IPS-18a (cell line): ENCODE results near the gene OR2A14.

Experiments used
- H3K27ac ChIP-seq: one replicate; pipeline ENCODE4 v1.5.1; 2013; ENCODE audit warnings: low read length
- H3K27me3 ChIP-seq: one replicate; pipeline ENCODE4 v1.6.1; 2013; ENCODE audit warnings: mild to moderate bottlenecking, low read length; ENCODE audit not compliant: control insufficient read depth, insufficient read depth
- H3K36me3 ChIP-seq: one replicate; pipeline ENCODE4 v1.6.1; 2013; ENCODE audit warnings: low read depth, low read length; ENCODE audit not compliant: control insufficient read depth
- H3K4me1 ChIP-seq: one replicate; pipeline ENCODE4 v1.6.1; 2013; ENCODE audit warnings: low read depth, low read length; ENCODE audit not compliant: control insufficient read depth
- H3K4me3 ChIP-seq: one replicate; pipeline ENCODE4 v1.5.1; 2013; ENCODE audit warnings: low read length
- H3K9ac ChIP-seq: one replicate; pipeline ENCODE4 v1.6.1; 2013; ENCODE audit warnings: mild to moderate bottlenecking, low read length, moderate library complexity
- H3K9me3 ChIP-seq: one replicate; pipeline ENCODE4 v1.6.1; 2013; ENCODE audit warnings: low read depth, low read length; ENCODE audit not compliant: control insufficient read depth

Gene OR2A14, protein sequence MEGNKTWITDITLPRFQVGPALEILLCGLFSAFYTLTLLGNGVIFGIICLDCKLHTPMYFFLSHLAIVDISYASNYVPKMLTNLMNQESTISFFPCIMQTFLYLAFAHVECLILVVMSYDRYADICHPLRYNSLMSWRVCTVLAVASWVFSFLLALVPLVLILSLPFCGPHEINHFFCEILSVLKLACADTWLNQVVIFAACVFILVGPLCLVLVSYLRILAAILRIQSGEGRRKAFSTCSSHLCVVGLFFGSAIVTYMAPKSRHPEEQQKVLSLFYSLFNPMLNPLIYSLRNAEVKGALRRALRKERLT

DNA sequence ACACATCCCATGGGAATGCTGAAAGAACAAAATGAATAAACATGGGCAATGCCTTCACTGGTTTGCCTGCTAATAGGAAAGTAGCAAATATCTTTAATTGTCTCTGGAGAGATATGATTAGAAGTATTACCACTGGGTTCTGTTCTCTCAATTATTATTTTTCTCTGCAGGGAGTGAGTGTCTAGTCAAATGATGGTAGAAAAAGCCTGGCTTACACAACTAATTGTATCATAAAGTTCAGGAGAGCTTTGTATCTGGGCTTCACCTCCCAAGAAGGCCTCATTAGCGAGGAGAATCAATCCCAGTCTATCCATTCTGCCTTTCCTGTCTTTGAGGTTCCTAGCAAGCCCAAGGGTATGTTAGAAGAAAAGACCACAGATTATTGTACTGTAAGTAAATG lies at the start of gene OR2A14:
OR2A14 (plus strand) TSS at position 301 of the 400 bp plus-strand sequence. CDS start 5,937 bp downstream, outside the sequence.
- no peaks in the 10 kb centered on the region for H3K27me3 ChIP-seq
- H3K27ac ChIP-seq = no peak within 1 kb of the TSS
- no peaks in the 10 kb centered on the region for H3K4me1 ChIP-seq
- no peaks in the 10 kb centered on the region for H3K9me3 ChIP-seq
- H3K9ac ChIP-seq = no peak within 1 kb of the TSS
- no peak within 1 kb of the TSS for H3K4me3 ChIP-seq
- H3K36me3 ChIP-seq = no peaks in the 10 kb centered on the region

DNA sequence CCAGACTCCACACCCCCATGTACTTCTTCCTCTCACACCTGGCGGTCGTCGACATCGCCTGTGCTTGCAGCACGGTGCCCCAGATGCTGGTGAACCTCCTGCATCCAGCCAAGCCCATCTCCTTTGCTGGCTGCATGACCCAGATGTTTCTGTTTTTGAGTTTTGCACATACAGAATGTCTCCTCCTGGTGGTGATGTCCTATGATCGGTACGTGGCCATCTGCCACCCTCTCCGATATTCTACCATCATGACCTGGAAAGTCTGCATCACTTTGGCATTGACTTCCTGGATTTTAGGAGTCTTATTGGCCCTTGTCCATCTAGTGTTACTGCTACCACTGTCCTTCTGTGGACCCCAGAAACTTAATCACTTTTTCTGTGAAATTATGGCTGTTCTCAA lies 48.6 kb upstream of the OR2A14 start:
- no peaks in the 10 kb centered on the region for H3K9me3 ChIP-seq
- no peaks in the 10 kb centered on the region for H3K36me3 ChIP-seq
- H3K4me3 ChIP-seq = no peak overlapping the region
- no peaks in the 10 kb centered on the region for H3K4me1 ChIP-seq
- no peak overlapping the region for H3K9ac ChIP-seq
- H3K27ac ChIP-seq = no peak overlapping the region
- H3K27me3 ChIP-seq = no peaks in the 10 kb centered on the region

- Histone ChIP-seq H3K36me3 (no peaks in the 10 kb centered on the region), H3K27ac (no peak within 1 kb of the TSS), H3K9ac (no peak within 1 kb of the TSS), H3K4me1 (no peaks in the 10 kb centered on the region), H3K9me3 (no peaks in the 10 kb centered on the region), H3K27me3 (no peaks in the 10 kb centered on the region), H3K4me3 (no peak within 1 kb of the TSS)
Measured at GRCh38 chr7:144085978-144086377, 37.0 kb upstream of the OR2A14 start, which contains the start of gene OR2A12. Gene OR2A12, plus strand, starts transcription at chr7:144086278. Its CDS starts 8,830 bp downstream, at chr7:144095108.

- Histone ChIP-seq H3K9ac (no peak overlapping the region), H3K36me3 (no peaks in the 10 kb centered on the region), H3K27ac (no peak overlapping the region), H3K4me3 (no peak overlapping the region), H3K9me3 (no peaks in the 10 kb centered on the region), H3K27me3 (no peaks in the 10 kb centered on the region), H3K4me1 (no peaks in the 10 kb centered on the region)
Measured at GRCh38 chr7:144086730-144087129, 36.2 kb upstream of the OR2A14 start.

DNA sequence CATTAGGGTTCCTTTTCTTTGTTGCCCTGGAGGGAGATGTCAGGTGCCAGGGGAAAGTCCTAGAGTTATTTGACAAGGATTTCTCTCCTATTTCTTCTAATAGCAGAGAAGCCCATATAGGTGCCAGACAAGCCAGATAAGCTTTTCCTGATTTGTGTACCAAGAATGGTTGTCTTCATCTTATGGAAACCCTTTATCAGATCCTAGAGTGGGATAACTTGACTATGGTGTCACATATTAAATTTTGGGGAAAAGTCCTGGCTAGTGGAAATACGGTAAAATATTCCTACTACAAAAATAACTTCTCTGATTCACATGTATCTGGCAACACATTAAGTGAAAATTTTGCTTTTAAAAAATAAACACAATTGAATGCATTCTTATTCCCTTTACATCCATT lies 35.7 kb upstream of the OR2A14 start:
- H3K9ac ChIP-seq = no peak overlapping the region
- no peaks in the 10 kb centered on the region for H3K36me3 ChIP-seq
- H3K27ac ChIP-seq = no peak overlapping the region
- no peaks in the 10 kb centered on the region for H3K9me3 ChIP-seq
- no peaks in the 10 kb centered on the region for H3K4me1 ChIP-seq
- no peaks in the 10 kb centered on the region for H3K27me3 ChIP-seq
- no peak overlapping the region for H3K4me3 ChIP-seq

DNA sequence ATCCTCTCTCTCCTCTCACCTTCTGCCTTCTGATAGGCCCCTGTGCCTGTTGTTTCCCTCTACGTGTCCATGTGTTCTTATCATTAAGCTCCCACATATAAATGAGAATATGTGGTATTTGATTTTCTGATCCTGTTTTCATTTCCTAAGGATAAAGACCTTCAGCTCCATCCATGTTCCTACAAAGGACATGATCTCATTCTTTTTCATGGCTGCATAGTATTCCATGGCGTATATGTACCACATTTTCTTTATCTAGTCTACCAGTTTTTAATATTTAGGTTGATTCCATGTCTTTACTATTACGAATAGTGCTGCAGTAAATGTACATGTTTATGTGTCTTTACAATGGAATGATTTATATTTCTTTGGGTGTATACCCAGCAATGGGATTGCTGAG lies 32.3 kb upstream of the OR2A14 start:
- H3K9ac ChIP-seq = no peak overlapping the region
- no peaks in the 10 kb centered on the region for H3K27me3 ChIP-seq
- no peaks in the 10 kb centered on the region for H3K36me3 ChIP-seq
- no peaks in the 10 kb centered on the region for H3K9me3 ChIP-seq
- no peaks in the 10 kb centered on the region for H3K4me1 ChIP-seq
- no peak overlapping the region for H3K27ac ChIP-seq
- H3K4me3 ChIP-seq = no peak overlapping the region

DNA sequence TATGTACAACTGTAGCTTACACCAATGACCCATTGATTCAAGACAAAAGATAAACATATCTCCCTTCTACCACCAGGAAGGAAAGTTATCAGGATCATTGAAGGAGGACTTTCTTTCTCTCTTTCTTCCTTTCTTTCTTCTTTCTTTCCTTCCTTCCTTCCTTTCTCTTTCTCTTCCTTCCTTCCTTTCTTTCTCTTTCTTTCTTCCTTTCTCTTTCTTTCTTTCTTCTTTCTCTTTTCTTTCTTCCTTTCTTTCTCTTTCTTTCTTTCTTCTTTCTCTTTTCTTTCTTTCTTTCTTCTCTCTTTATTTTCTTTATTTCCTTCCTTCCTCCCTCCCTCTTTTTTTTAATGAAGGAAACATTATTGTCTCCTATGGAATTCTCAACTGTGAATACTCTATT lies 24.2 kb upstream of the OR2A14 start:
- Histone ChIP-seq H3K27me3 (no peaks in the 10 kb centered on the region), H3K9ac (no peak overlapping the region), H3K9me3 (no peaks in the 10 kb centered on the region), H3K27ac (no peak overlapping the region), H3K36me3 (no peaks in the 10 kb centered on the region), H3K4me1 (no peaks in the 10 kb centered on the region), H3K4me3 (no peak overlapping the region)

- H3K36me3 ChIP-seq = no peaks in the 10 kb centered on the region
- no peaks in the 10 kb centered on the region for H3K4me1 ChIP-seq
- no peak overlapping the region for H3K4me3 ChIP-seq
- H3K9me3 ChIP-seq = no peaks in the 10 kb centered on the region
- H3K27me3 ChIP-seq = no peaks in the 10 kb centered on the region
- H3K27ac ChIP-seq = no peak overlapping the region
- no peak overlapping the region for H3K9ac ChIP-seq
Measured at GRCh38 chr7:144100607-144101006, 22.4 kb upstream of the OR2A14 start.

DNA sequence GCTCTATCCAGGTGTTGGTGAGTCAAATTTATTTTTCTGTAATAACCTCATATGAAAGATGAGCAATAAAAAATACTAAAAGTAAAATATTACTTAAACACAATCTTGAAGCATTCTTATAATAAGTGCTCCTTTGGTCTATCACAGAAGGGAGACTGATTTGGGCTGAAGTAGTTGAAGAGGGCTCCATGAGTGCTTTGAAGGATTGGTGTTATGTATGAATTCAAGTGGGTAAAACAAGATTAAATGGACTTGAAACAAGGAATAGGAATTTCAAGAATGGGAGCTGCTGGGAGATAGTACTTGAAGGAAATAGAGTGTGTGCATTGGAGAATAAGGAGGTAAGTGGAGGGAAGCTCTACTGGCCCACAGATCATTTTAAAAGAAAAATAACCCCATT lies 20.9 kb upstream of the OR2A14 start:
- no peaks in the 10 kb centered on the region for H3K9me3 ChIP-seq
- H3K36me3 ChIP-seq = no peaks in the 10 kb centered on the region
- no peaks in the 10 kb centered on the region for H3K4me1 ChIP-seq
- no peaks in the 10 kb centered on the region for H3K27me3 ChIP-seq
- no peak overlapping the region for H3K27ac ChIP-seq
- no peak overlapping the region for H3K9ac ChIP-seq
- H3K4me3 ChIP-seq = no peak overlapping the region

DNA sequence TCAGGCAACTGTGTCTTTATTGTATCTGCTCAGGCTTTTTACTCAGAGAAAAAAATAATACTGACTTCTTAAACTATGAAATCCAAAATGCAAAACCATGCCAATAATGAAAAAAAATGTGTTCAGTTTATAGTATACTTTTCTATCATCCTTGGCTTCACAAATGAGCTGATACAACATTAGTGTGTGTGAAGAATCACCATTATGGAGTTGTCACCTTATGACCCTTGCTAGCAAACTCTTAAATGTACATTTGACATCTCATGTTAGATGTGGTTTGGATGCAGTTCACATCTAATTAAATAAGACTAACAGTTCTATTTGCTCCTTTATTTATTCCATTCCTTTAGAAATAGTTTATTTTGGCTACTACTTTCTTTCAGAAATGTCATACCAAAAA lies 17.8 kb upstream of the OR2A14 start:
- Histone ChIP-seq H3K27me3 (no peaks in the 10 kb centered on the region), H3K9me3 (no peaks in the 10 kb centered on the region), H3K27ac (no peak overlapping the region), H3K4me3 (no peak overlapping the region), H3K36me3 (no peaks in the 10 kb centered on the region), H3K9ac (no peak overlapping the region), H3K4me1 (no peaks in the 10 kb centered on the region)

DNA sequence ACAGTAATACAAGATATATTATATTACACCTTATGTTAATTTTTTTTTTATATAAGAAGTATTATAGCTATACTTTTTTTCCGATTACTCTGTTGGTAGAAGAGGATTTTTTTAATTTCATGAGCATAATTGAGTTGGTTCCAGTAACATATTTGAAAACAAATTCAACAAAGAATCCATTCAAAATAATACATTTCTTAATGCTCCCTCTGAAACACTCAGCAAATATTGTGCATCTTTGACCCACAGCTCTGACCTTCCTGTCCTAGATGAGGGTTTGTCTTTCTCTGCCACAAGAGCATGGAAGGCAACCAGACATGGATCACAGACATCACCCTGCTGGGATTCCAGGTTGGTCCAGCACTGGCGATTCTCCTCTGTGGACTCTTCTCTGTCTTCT lies 13.7 kb upstream of the OR2A14 start, which contains the start of gene OR2A2:
OR2A2 (plus strand) TSS at position 301 of the 400 bp plus-strand sequence; CDS start at position 301, 0 bp downstream.
- Histone ChIP-seq H3K27ac (no peak within 1 kb of the TSS), H3K36me3 (no peaks in the 10 kb centered on the region), H3K9ac (no peak within 1 kb of the TSS), H3K27me3 (no peaks in the 10 kb centered on the region), H3K9me3 (no peaks in the 10 kb centered on the region), H3K4me3 (no peak within 1 kb of the TSS), H3K4me1 (no peaks in the 10 kb centered on the region)

GRCh38 chr7:144110272-144110671 lies 12.7 kb upstream of the OR2A14 start:
- H3K27me3 ChIP-seq = no peaks in the 10 kb centered on the region
- H3K9ac ChIP-seq = no peak overlapping the region
- no peak overlapping the region for H3K4me3 ChIP-seq
- no peaks in the 10 kb centered on the region for H3K9me3 ChIP-seq
- H3K27ac ChIP-seq = no peak overlapping the region
- no peaks in the 10 kb centered on the region for H3K4me1 ChIP-seq
- H3K36me3 ChIP-seq = no peaks in the 10 kb centered on the region
